HG02943 (cell line): ENCODE results near the gene PIK3R3.
"Not testable (repeated sequence)": the region's sequence is repeated elsewhere in the genome, so short reads cannot be mapped to it uniquely, and the experiment has no call there.

ENCODE experiments used
- ATAC-seq: cut with Tn5 transposase; IDR thresholded peaks from one replicate; pipeline ENCODE4 v1.9.1; 2021; ENCODE audit warnings: mild to moderate bottlenecking, low read depth, moderate library complexity; ENCODE audit not compliant: unreplicated experiment

Gene PIK3R3

DNA sequence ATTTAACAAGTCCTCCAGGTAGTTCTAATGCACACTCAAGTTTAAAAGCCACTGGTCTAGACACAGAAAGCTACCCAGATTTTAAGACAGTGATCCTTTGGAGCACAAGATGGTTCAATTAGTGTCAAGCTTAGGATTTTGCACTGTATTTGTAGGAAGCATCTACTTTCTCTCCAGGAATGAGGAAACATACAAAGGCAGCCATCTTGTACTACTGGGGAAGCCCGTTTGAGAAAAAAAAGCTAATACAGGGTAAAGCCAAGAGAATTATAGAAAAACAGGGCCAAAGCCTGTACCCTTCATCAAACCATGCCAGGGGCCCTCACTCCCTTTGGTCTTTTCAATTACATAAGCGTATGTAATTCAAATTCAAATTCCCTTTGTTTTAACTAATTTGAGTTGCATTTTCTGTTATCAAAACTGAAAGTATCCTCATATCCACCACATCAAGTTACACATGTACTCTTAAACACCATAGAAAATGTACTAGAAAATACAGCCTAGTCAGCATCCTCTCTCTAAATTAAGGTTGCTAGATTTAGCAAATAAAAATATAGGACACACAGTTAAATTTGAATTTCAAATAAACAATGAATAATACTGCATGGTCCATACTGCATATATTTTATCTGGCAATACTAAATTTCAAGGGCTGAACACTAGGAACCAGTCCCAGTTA, 17.4 kb downstream of the PIK3R3 start:
- no peak for ATAC-seq

- no peak for ATAC-seq
These were observed 18.5 kb downstream of the PIK3R3 start for GRCh38 chr1:46113948-46114347.

- ATAC-seq: no peak
These were observed 20.3 kb downstream of the PIK3R3 start for GRCh38 chr1:46112108-46112507.

- ATAC-seq: no peak
These were observed 21.9 kb downstream of the PIK3R3 start for GRCh38 chr1:46110521-46110920.

DNA sequence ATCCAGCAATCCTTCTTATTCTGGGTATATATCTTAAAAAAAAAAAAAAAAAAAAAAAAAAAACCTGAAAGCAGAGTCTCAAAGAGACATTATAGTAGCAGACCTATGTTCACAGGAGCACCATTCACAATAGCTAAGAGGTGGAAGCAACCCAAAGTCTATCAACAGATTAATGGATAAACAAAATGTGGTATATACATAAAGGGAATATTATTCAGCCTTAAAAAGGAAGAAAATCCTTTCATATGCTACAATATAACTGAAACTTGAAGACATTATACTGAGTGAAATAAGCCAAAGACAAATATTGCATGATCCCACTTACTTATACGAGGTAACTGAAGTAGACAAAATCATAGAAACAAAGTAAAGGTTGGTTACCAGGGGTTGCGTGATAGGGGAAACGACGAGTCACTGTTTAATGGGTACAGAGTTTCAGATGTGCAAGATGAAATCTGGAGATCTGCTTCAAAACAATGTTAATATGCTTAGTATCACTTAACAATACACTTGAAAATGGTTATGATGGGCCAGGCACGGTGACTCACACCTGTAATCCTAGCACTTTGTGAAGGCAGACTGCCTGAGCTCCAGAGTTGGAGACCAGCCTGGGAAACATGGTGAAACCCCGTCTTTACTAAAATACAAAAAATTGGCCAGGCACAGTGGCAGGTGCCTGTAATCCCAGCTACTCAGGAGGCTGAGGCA, 29.5 kb downstream of the PIK3R3 start:
- ATAC-seq: no peak

DNA sequence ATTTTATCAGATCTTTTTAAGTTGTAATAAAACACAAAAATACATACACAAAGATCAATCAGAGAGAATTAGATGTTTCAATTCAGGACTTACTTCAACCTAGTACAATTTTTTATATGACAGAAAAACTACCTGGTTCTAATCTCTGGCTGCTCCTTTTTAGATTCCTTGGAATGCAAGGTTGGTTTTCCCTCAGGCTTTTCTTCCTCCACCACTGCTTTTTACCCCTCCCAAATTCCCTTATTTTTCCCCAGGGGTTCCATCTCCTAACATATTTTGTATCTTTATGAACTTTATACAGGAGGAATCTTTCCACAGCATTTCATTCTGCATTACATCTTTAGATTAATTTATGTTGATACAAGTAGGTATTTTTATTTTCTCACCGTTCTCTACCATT, 33.2 kb downstream of the PIK3R3 start:
- ATAC-seq: no peak

DNA sequence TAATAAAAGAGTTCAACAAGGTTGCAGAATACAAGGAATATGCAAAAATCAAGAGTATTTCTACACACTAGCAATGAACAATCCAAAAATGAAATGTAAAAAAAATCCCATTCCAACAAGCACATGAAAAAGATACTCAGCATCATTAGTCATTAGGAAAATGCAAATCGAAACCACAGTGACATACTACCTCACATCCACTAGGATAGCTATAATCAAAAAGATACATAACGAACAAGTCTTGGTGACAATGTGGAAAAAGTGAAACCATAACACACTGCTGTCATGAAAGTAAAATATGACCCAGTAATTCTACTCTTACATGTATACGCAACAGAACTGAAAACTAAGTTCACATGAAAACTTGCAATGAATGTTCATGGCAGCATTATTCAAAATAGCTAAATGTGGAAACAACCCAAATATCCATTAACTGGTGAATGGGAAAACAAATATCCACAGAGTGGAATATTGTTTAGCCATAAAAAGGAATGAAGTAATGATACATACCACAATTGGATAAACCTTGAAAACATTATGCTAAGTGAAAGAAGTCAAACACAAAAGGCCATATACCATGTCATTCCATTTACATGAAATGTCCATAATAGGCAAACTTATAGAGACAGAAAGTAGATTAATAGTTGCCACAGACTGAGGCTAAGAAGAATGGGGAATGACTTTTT, 34.3 kb downstream of the PIK3R3 start:
- ATAC-seq: no peak

GRCh38 chr1:46097149-46097472, 35.3 kb downstream of the PIK3R3 start:
- no peak for ATAC-seq

DNA sequence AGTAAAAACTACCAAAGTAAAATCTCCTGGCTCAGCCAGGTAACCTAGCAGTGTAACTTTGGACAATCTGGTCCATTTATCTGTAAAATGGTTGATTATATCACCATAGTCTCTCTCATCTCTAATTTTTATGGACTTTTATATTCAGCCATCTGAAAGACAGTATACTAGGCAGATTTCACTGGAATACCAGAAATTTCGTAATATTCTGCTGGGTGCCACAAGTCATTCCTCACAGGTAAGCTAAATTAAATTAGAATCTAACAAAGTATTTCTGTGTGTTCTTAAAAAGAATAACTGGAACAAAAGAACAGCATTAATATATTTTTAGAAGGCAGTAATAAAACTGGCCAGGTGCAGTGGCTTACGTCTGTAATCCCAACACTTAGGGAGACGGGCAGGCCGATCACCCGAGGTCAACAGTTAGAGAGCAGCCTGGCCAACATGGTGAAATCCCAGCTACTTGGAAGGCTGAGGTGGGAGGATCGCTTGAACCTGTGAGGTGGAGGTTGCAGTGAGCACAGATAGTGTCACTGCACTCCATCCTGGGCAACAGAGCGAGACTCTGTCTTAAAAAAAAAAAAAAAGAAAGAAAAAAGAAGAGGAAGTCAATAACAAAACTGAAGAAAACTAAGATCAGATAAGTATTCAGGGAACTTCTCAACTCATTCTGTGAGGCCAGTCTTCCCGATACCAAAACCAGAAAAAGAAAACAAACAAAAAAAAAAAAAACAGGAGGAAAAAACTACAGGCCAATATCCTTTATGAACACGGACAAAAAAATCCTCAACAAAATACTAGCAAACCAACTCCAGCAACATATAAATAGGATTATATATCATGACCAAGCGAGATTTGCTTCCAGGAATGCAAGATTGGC, 35.9 kb downstream of the PIK3R3 start:
- ATAC-seq: no peak

GRCh38 chr1:46095110-46095509, 37.3 kb downstream of the PIK3R3 start:
- not testable (repeated sequence) for ATAC-seq

DNA sequence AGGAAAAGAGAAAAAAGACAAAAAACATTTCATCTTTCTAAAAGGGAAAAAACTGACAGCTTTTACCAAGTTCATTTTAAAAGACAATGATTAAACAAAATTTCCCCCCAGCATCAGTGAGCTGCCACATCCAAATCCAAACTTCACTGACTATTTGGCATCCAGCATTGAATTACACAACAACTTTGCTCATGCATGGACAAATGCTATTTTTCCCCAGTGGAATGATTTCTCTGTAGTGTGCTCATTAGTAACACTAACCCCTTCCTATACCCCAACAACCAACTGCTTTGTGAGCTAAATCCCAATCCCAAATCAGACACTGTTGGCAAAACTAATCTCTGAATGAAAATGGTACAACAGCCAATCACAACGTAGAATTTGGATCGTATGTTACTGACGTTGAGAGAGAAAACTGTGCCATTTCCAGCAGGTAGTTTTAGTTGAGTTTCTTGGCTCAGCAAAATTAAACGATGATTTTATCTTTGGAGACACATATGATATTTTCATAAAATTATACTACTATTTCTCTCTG, 37.9 kb downstream of the PIK3R3 start:
- no peak for ATAC-seq

- not testable (repeated sequence) for ATAC-seq
These were observed 38.6 kb downstream of the PIK3R3 start for GRCh38 chr1:46093832-46094231.

GRCh38 chr1:46087891-46088290, 44.5 kb downstream of the PIK3R3 start:
- no peak for ATAC-seq

- no peak for ATAC-seq
These were observed 45.9 kb downstream of the PIK3R3 start for GRCh38 chr1:46086576-46086975.

- no peak for ATAC-seq
These were observed 47.6 kb downstream of the PIK3R3 start for GRCh38 chr1:46084553-46085451.

DNA sequence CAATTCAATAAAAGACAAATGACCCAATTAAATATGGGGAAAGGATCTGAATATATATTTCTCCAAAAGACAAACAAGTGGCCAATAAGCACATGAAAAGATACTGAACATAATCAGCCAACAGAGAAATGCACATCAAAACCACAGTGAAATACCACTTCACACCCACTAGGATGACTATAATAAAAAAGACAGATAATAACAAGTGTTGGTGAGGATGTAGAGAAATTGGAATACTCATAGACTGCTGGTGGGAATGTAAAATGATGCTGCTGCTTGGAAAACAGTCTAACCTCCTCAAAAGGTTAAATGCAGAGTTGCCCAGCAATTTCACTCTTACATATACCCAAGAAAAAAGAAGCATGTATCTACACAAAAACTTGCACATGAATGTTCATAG, 48.9 kb downstream of the PIK3R3 start:
- no peak for ATAC-seq

DNA sequence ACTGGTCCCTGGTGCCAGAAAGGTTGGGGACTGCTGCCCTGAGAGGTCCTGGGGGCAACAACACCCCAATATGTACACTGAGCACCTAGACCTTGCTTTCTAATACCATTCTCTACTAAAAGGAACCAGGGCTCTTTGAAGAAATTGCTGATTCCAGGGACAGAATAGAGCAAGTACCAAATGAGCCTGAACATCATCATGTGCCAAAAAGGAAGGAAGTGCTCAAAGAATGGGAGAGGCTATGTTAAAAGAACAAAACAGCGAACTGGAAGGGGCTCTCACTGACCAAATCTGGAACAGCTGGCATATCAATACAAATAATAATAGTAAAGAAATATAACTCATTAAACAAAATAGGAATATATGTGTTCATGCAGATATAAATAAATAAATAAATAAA, 50.8 kb downstream of the PIK3R3 start:
- no peak for ATAC-seq

- ATAC-seq: no peak
These were observed 51.2 kb downstream of the PIK3R3 start for GRCh38 chr1:46081206-46081605.

GRCh38 chr1:46080257-46080656, 52.2 kb downstream of the PIK3R3 start:
- ATAC-seq: no peak

- ATAC-seq: no peak
These were observed 54.8 kb downstream of the PIK3R3 start for GRCh38 chr1:46077644-46078043.
